Caco-2 (cell line): ENCODE measurements around the gene CTTNBP2NL. TPM values are rescaled to one million over a fixed set of nuclear protein-coding genes. Genes with fewer than 3 reads are reported as not detected.

ENCODE experiments used
- BruUV-seq: library from RNA; stranded (reverse); fragments of 400-500 nt; replicated peaks from 2 replicates; lab custom pipeline; 2021; lab: Mats Ljungman, UMichigan
- CTCF ChIA-PET: fragments of 300-600 bp; sonication (Branson Sonifier 250); formaldehyde crosslinking; loops from one replicate; lab custom pipeline; 2022; ENCODE audit warnings: antibody characterized with exemption; lab: Charles Lee
- POLR2A ChIA-PET: fragments of 300-600 bp; sonication (Branson Sonifier 250); formaldehyde crosslinking; loops from one replicate; lab custom pipeline; 2022; ENCODE audit warnings: antibody characterized with exemption; lab: Charles Lee
- DNase-seq, 2 experiments: peaks; one replicate each; pipeline versions ENCODE4 v3.0.0 to v3.0.0-alpha.2; 2020 to 2022
- H3K27me3 ChIP-seq: replicated peaks from 2 replicates; pipeline ENCODE4 v1.6.0; 2011; ENCODE audit warnings: low read length; ENCODE audit not compliant: control insufficient read depth, insufficient read depth
- H3K36me3 ChIP-seq: 2 replicates; pipeline ENCODE4 v1.5.1; 2011; ENCODE audit warnings: low read length; ENCODE audit not compliant: control insufficient read depth, insufficient read depth
- H3K4me1 ChIP-seq: fragments of 250-450 bp; sonication (Bioruptor Pico); 2 replicates; pipeline ENCODE4 v1.5.1; 2020; ENCODE audit warnings: mild to moderate bottlenecking
- H3K4me3 ChIP-seq: 2 replicates; pipeline ENCODE4 v1.5.1; 2011; ENCODE audit warnings: low read depth, mild to moderate bottlenecking, control low read depth, low read length
- H3K9me3 ChIP-seq: fragments of 250-450 bp; sonication (Bioruptor Pico); 2 replicates; pipeline ENCODE4 v1.5.1; 2020; ENCODE audit warnings: mild to moderate bottlenecking, moderate library complexity
- H3K27ac Mint-ChIP-seq: one replicate; pipeline ENCODE4 v1.8.0; 2022; ENCODE audit warnings: mixed read lengths; ENCODE audit not compliant: unreplicated experiment
- H3K27me3 Mint-ChIP-seq: one replicate; pipeline ENCODE4 v1.8.0; 2022; ENCODE audit warnings: mixed read lengths; ENCODE audit not compliant: insufficient read depth, unreplicated experiment
- H3K36me3 Mint-ChIP-seq: one replicate; pipeline ENCODE4 v1.8.0; 2022; ENCODE audit warnings: mild to moderate bottlenecking, mixed read lengths; ENCODE audit not compliant: insufficient read depth, unreplicated experiment
- H3K4me1 Mint-ChIP-seq: one replicate; pipeline ENCODE4 v1.8.0; 2022; ENCODE audit warnings: low read depth, mixed read lengths; ENCODE audit not compliant: unreplicated experiment
- H3K4me3 Mint-ChIP-seq: one replicate; pipeline ENCODE4 v1.8.0; 2022; ENCODE audit warnings: mild to moderate bottlenecking, moderate library complexity, mixed read lengths; ENCODE audit not compliant: unreplicated experiment
- H3K9me3 Mint-ChIP-seq: one replicate; pipeline ENCODE4 v1.8.0; 2022; ENCODE audit warnings: mixed read lengths; ENCODE audit not compliant: unreplicated experiment
- CTCF ChIP-seq, 2 experiments: fragments of 200-600 bp in 1 of 2; IDR thresholded peaks; 1 replicate in 1 of 2; 2 replicates in 1 of 2; pipeline versions ENCODE4 v1.5.1 to v1.8.0; 2011 to 2022; ENCODE audit warnings: antibody characterized with exemption in 1 of 2, control low read depth in 1 of 2, inconsistent platforms in 1 of 2, low read depth in 1 of 2, low read length in 1 of 2, mild to moderate bottlenecking in 1 of 2, moderate library complexity in 1 of 2; ENCODE audit not compliant: insufficient read depth in 1 of 2, severe bottlenecking in 1 of 2, unreplicated experiment in 1 of 2
- intact Hi-C: fragments of 100-400 bp; cut with micrococcal nuclease; formaldehyde crosslinking; loops from one replicate; pipeline ENCODE4 v1.10.0; 2022; ENCODE audit not compliant: unreplicated experiment
- total RNA-seq: library from RNA; stranded (reverse); gene quantifications from 2 replicates; pipeline ENCODE4 v1.2.3, GENCODE V29; 2022

CTTNBP2NL gene
- total RNA-seq, 1 experiment from 2014 or later = 11.3 TPM

- Histone ChIP-seq H3K4me3 (no peak overlapping the region), H3K36me3 (no peaks in the 10 kb centered on the region), H3K9me3 (no peaks in the 10 kb centered on the region), H3K4me1 (no peaks in the 10 kb centered on the region), H3K27me3 (no peaks in the 10 kb centered on the region)
- ChIA-PET POLR2A (no interaction called here), CTCF (no interaction called here)
- H3K9me3 Mint-ChIP-seq = no peaks in the 10 kb centered on the region
- H3K27ac Mint-ChIP-seq = no peak overlapping the region
- no peak for TF ChIP-seq CTCF (IDR thresholded peaks at IDR 0.05; ENCODE audit: insufficient read depth in 1 of 2, low read depth in 1 of 2, low read length in 1 of 2, severe bottlenecking in 1 of 2, unreplicated experiment in 1 of 2)
- peaks cover 4% of the 10 kb centered on the region for H3K27me3 Mint-ChIP-seq
- no peak overlapping the region for H3K4me3 Mint-ChIP-seq
- DNase-seq = no peak
- no peaks in the 10 kb centered on the region for H3K4me1 Mint-ChIP-seq
- no peaks in the 10 kb centered on the region for H3K36me3 Mint-ChIP-seq
- intact Hi-C loops = loop anchor here (5.0 kb wide), 2 partner anchors 113 to 203 kb away; partner anchors contain the start of genes CAPZA1, RHOC and ST7L
- BruUV-seq = no TSS peak
Measured at GRCh38 chr1:112504001-112504660, 108.1 kb downstream of the CTTNBP2NL start.

GRCh38 chr1:112504661-112505399, 108.8 kb downstream of the CTTNBP2NL start:
- TF ChIP-seq CTCF (IDR thresholded peaks at IDR 0.05; ENCODE audit: insufficient read depth in 1 of 2, low read depth in 1 of 2, low read length in 1 of 2, severe bottlenecking in 1 of 2, unreplicated experiment in 1 of 2) = no peak
- intact Hi-C loops = loop anchor here (5.0 kb wide), 2 partner anchors 112 to 202 kb away; partner anchors contain the start of genes CAPZA1, RHOC and ST7L
- no peak for DNase-seq
- no peak overlapping the region for H3K27ac Mint-ChIP-seq
- no peaks in the 10 kb centered on the region for H3K4me1 Mint-ChIP-seq
- Histone ChIP-seq H3K9me3 (no peaks in the 10 kb centered on the region), H3K36me3 (no peaks in the 10 kb centered on the region), H3K4me3 (no peak overlapping the region), H3K27me3 (no peaks in the 10 kb centered on the region), H3K4me1 (no peaks in the 10 kb centered on the region)
- H3K27me3 Mint-ChIP-seq = peaks cover 5% of the 10 kb centered on the region
- H3K36me3 Mint-ChIP-seq = no peaks in the 10 kb centered on the region
- H3K4me3 Mint-ChIP-seq = no peak overlapping the region
- CTCF ChIA-PET = no interaction called here
- POLR2A ChIA-PET = no interaction called here
- BruUV-seq = no TSS peak
- no peaks in the 10 kb centered on the region for H3K9me3 Mint-ChIP-seq

- Histone ChIP-seq H3K9me3 (no peaks in the 10 kb centered on the region), H3K36me3 (no peaks in the 10 kb centered on the region), H3K4me3 (no peak overlapping the region), H3K27me3 (no peaks in the 10 kb centered on the region), H3K4me1 (no peaks in the 10 kb centered on the region)
- H3K4me3 Mint-ChIP-seq = no peak overlapping the region
- H3K9me3 Mint-ChIP-seq = no peaks in the 10 kb centered on the region
- ChIA-PET CTCF (no interaction called here), POLR2A (no interaction called here)
- TF ChIP-seq CTCF (IDR thresholded peaks at IDR 0.05; ENCODE audit: insufficient read depth in 1 of 2, low read depth in 1 of 2, low read length in 1 of 2, severe bottlenecking in 1 of 2, unreplicated experiment in 1 of 2) = no peak
- no peaks in the 10 kb centered on the region for H3K36me3 Mint-ChIP-seq
- intact Hi-C loops = no loop called here
- no peak for DNase-seq
- H3K27ac Mint-ChIP-seq = no peak overlapping the region
- no peaks in the 10 kb centered on the region for H3K4me1 Mint-ChIP-seq
- H3K27me3 Mint-ChIP-seq = peaks cover 10% of the 10 kb centered on the region
- BruUV-seq = no TSS peak
Measured at GRCh38 chr1:112505400-112505785, 109.4 kb downstream of the CTTNBP2NL start.
